OCI-M1 (cell line): ENCODE results near the gene ZNF100.
"Not testable (repeated sequence)": the region's sequence is repeated elsewhere in the genome, so short reads cannot be mapped to it uniquely, and the experiment has no call there.

Source experiments
- DNase-seq: peaks from one replicate; lab custom pipeline; 2025; lab: John Stamatoyannopoulos, UW

Gene ZNF100

DNA sequence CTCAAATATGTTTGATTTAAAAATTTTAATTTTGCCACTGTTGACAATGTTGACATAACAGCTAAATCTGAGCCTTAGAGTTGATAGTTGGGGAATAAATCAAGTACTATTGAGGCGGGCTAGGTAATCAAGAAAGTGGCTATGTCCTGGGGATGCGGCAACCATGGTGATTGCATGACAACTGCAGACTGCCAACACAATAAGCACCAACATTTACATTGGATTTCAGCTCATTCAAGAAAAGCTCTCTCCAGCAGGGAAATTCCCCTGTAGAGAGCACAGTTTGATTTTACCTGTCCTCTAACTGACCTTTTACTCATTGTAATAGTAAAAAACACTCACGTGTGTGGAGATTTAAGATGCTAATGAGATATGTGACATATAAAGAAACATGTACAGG, 63.1 kb downstream of the ZNF100 start:
- no peak for DNase-seq

DNA sequence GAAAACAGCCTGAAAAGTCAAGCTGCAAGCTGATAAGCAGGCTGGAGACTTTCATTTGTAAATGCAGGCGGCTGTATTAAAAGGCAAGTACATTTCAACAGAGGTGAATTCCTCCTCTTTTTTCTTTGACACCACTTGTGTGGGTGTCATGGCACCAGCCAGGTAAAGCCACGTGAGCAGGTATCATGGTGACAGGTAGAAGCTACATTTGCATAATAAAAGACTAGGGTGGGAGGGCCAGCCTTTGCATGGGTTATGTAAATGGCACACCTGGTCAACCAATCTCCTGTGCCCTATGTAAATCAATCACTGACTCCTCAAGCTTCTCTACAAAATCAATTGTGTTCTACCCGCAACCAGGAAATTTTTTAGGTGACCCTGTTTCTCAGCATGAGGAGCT, 68.2 kb downstream of the ZNF100 start:
- DNase-seq, result no peak

DNA sequence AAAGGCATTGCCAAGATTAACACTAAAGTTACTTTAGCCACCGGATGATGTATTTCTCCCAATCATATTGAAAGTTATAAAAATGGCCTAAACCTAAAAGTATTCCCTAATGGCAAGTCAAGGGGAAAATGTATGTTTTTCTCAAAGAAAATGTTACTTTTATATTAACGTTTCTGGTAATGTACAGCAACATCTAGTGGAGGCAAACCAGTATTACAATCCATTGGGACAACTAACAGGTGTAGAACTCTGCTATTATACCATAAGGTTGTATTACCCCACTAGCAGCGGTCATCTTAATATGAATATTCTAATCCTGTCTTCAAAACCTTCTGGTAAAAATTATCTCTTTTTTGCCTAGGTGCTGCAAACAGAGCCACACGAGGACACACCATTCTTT, 69.2 kb downstream of the ZNF100 start:
- peak; percentile 91 for DNase-seq

DNA sequence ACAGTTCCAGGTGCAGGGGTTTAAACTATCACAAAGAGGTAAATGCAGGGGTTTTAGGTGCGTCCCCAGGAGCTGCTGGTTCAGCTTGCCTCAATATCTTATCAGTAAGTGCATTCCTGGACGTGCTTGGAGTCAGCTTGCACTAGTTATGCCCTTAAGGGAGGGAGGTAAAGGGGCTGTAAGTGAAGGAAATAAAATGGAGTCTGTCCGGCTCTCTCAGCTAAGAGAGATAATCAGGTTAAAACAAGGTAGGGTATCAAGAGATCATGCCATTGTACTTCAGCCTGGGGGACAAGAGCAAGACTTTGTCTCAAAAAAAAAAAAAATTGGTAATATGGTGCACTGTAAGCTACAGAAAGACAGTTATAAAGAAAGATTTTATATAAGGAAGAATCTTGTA, 69.7 kb downstream of the ZNF100 start:
- DNase-seq, result no peak

DNA sequence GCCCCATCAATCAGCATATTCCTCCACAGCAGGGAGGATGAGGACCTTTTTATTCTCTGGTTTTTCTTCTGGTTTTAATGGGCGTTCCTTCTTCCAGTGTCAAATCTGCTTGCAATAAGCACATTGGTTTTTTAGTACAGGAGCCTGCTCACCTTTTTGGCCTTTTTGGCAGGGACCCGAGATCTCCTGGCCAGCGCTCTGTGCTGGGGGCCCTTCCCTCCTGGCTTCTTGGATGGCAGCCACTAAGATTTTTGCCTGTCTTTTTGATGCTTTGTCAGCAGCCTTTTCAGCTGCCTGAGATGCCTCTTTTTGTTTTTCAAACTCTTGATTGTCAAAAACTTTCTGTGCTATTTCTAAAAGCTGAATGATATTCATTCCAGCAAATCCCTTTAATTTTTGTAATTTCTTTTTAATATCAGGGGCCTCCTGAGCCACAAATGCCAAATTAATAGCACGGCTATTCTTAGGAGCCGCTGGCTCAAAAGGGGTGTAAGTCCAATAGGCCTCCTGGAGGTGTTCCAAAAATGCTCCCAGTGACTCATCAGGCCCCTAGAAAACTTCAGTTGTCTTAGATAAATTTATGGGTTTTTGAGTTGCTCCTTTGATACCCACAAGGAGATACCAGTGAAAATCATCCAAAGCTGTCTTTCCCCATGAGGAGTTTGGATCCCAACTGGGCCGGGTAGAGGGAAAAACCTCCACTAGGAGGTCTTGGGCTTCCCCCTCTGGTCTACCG, 73.0 kb downstream of the ZNF100 start:
- peak; percentile 15 for DNase-seq

DNA sequence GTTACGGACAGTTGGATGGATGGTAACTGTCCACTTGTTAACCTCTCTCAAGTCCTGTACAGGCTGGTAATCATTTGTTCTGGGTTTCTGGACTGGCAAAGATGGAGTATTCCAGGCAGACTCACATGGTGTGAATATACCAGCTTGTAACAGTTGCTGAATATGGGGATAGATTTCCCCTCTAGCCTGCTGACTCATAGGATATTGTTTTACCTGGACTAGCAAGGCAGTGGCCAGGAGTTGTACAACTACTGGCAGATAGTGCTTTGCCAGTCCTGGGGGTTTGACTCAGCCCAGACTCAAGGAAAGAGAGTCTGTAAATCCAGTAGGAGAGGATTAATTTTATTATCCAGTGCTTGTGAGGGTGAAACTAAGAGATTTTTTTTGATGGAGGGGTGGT, 74.0 kb downstream of the ZNF100 start:
- no peak for DNase-seq

DNA sequence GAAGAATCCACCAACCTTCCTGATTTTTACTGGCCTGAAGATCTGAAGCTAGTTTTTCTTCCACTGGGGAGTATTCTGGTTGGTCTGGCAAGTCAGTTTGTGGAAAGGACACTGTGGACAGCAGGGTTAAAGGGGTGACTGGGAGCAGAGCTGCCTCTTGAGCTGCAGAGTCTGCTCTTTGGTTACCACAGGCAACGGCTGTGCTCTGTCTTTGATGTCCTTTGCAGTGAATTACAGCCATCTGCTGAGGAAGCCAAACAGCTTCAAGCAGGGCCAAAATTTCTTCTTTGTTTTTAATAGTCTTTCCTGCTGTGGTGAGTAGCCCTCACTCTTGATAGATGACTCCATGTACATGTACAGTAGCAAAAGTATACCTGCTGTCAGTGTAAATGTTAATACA, 75.7 kb downstream of the ZNF100 start:
- no peak for DNase-seq

DNA sequence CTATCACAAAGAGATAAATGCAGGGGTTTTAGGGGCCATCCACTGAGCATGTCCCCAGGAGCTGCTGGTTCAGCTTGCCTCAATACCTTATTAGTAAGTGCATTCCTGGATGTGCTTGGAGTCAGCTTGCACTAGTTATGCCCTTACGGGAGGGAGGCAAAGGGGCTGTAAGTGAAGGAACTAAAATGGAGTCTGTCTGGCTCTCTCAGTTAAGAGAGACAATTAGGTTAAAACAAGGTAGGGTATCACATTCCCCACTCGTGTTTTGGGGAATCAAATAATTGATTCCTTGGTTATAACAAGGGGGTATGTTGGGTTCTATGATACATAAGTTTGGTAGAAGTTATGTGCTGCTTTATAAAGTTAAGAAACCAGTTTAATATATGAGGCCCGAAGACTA, 78.9 kb downstream of the ZNF100 start:
- DNase-seq, result no peak

DNA sequence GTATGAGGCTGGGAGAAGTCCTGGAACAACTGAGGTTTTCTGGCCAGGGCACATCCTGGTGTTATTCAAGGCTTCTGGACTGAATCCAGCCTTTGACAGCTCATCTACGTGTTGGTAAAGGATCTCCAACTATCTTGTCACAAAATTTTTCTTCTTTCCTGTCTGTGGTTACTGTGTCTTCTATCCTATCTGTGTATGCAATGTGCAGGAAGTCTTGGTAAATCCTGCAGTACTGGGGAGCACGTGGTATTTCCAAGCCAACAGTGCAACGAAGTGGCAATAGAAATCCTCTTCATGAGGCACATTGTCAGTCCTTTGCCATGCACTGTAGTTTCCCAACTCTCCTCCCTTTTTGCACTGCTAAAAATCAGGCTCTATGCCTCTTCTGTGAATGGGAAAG, 86.7 kb downstream of the ZNF100 start:
- peak; percentile 64 for DNase-seq

DNA sequence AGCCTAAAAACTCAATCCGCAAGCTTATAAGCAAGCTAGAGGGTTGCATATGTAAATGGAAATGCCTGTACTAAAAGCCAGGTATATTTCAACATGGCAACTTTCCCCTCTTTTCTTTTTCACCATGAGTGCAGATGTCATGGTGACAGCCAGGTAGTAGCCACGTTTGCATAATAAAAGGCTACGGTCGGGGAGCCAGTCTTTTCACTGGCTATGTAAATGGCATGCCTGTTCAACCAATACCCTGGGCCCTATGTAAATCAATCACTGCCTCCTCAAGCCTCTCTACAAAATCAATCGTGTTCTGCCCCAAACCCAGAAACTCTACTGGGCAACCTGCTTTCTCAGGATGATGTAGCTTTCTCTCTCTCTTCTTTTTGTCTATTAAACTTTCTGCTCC, 87.4 kb downstream of the ZNF100 start:
- no peak for DNase-seq

DNA sequence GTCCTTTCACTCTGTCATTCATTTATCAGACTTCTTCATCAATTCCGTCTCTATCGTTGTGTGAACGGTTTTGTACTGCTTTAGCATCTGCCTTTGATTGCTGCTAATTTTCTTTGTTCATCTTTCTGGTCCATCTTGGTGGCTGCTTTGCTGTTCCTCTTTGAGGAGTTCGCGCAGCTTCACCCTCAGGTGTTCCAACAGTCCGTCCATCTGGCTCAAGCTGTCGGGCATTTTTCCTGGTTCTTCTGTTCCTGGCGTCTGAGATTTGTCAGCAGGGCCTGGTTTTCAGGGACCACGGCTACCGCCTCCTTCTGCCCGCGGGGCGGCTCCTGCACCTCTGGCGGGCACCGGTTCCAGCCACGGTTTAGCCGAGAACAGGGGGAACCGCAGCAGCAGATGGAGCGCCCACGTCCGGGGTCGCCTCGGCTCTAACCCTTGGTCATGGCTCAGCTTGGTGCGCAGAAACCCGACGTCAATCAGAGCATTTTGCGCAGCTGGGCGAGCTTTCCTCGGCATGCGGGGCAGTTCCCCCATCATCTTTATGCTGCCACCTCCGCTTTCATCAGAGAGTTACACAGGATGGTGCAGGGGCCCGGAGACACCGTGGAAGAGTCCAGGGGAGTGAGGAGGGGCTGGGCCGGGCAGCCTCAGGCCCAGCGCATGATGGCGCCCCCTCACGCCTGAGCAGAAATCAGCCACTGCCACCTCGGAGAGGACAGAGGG, 89.5 kb downstream of the ZNF100 start:
- DNase-seq, result peak; percentile 92

DNA sequence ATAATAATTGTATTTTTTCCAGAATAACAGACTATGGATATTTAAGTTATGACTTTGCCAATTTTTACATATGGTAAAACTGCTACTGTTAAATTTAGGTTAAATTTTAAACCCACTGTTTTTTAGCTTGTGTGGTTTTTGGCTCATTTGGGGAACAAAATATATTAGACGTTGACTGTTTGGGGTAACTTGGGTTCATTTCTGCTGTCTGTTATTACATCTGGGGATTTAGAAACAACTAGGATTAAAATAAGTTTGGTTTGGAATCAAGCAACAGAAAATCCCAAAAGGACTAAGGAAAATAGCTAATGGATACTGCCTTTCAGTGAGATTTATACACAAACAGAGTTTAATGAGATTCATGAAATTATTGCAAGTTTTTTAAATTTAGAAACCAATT, 92.9 kb downstream of the ZNF100 start:
- DNase-seq, result no peak

DNA sequence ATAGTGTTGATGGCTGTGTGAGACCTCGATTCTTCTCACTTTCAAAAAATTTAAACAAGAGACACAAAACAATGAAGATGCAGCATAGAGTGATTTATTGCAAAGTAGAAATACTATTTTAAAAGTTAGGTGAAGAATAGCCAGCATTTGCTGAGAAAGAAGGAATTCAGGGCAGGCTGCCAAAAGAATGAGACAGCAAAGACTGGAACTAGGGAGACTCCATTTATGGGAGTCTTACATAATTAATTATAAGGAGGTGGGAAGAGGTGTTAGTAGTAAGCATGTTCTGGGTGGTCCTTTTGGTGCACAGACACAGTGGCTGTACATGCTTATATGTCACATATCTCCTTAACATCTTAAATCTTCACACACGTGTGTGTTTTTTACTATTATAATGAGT, 93.9 kb downstream of the ZNF100 start:
- DNase-seq, result not testable (repeated sequence)
